GM18517 (cell line): ENCODE results near the gene SYT14.
"Not testable (repeated sequence)": the region's sequence is repeated elsewhere in the genome, so short reads cannot be mapped to it uniquely, and the experiment has no call there.

ENCODE experiments used
- ATAC-seq: cut with Tn5 transposase; IDR thresholded peaks from one replicate; pipeline ENCODE4 v1.9.1; 2021; ENCODE audit warnings: mild to moderate bottlenecking, moderate library complexity; ENCODE audit not compliant: unreplicated experiment

The SYT14 gene

DNA sequence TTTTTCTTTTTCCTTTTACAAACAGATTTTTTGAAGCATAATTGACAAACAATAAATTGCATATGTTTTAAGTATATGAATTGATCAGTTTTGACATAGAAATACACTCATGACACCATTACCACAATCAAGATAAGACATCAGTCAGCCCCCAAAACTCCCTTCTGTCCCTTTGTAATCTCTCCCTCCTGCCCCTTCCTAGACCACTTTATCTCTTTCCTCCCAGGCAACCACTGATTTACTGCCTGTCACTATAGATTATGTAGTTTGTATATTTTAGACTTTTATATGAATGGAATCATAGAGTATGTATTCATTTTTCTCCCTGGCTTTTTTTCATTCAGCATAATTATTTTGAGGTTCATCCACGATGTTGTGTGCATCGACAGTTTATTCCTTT lies 6.9 kb upstream of the SYT14 start:
- ATAC-seq: no peak

DNA sequence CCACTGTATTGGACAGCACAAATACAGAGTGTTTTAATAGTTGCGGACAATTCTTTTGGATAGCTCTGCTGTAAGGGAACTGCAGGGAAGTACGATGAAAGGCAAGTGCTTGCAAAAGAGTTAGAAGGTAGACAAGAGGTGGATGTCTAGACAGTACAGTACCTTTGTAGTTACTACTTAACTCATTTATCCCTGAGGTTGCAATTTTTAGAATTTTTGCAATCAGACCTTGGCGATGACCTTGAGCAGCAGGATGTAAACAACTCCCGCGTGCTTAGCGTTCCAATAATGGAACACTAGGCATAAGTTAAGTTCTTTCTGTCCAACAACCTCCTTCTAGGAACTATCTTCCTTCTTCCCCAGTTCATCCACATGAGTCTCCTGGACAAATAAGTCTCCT lies 1.9 kb upstream of the SYT14 start:
- ATAC-seq: no peak

DNA sequence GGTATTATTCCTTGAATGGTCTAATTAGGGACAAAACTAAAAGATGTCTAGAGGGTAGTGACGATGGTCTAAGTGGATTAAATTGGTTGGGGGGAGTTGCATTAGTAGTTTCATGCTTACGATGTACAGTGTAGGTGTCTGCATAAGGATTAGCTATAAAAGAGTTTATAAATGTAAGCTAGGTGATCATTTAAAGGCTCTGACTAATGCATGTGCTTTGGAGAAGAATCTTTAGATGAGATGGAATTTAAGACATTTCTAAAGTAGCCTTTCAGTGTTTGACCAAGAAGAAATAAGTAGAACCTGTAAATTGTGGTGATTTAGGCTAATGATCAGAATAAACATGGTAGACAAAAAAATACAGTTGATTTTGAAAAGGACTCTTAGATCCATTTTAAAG lies 7.4 kb downstream of the SYT14 start:
- ATAC-seq: no peak

DNA sequence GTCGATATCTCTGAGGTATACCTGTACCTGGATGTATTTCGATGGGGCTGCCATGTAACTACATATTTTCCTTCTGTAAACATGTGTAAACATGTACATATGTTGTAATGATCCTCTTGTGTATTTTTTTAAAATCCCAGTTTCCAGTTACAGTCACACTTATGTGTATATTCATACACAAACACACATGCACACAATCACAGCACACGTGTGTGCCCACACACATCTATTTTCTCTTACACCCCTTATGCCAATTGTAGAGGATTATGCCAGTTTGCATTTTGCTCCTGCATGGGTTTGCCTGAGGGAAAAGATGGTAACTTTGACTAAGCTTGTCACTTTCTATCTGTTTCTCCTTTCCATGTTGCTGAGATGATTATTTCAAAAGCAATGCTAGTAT lies 10.1 kb downstream of the SYT14 start:
- no peak for ATAC-seq

DNA sequence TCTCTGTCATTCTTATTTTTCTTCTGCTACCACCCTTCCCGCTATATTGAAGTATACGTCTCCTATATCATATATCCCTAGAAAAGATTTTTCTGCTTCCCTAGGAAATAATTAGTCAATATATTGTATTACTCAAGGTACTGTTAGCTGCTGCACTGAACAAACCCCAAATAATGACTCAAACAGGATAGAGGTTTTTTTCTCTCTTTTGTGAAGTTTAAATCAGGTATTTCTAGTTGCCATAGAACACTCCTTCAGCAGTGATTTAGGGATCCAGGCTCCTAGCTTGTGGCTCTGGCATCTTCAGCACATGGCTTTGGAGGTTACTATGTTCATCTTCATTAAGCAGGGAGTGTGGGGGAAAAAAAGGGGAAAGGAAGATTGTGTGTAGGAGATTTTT lies 18.1 kb downstream of the SYT14 start:
- no peak for ATAC-seq

DNA sequence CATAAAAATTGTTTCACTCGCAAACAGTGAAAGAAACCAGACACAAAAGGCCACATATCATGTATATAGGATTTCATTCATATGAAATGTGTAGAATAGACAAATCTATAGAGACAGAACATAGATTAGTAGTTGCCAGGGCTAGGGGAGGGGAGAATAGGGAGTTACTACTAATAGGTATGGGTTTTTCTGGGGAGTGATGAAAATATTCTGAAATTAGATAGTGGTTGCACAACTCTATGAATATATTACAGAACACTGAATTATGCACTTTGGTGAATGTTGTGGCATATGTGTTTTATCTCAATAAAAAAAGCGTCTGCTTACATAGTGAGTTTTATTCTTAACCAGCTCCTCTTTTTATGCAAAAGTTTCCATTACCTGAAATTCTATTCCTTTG lies 21.6 kb downstream of the SYT14 start:
- ATAC-seq: no peak

DNA sequence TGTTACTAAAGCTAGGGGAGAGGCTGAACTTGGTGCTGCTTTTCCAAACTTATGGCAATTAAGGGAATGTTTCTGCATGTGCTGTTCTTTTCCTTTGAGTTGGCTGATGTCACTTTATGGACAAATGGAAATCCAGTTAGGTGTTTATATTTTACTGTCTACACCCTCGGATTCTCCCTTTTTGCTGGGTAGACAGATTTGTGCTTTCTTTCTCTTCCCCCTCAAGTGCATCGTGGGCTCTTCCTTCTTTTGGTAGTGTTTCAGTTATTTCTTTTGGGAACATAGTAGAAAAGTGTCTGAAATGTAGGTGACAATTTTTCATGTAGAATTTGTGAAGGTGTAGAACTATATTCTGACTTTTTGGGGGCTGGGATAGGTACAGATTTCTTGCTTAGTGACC lies 22.9 kb downstream of the SYT14 start:
- ATAC-seq: no peak

DNA sequence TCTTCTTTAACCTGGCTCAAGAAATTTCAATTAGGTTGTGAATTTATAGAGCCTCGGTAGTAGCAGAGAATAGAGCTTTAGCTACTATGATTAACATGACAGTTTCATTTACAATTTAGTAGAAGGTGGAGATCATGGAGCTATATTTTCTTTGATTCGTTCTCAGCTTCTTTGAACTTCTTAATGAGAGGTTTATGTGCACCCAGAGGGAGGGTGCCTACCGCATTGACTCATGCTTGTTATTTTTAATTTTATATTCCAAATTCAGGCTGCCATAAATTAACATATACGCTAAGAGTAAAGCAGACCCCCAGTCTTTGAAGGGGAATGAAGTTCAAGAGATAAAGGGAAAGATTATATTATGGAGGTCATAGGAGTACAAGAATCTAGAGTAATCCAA lies 24.4 kb downstream of the SYT14 start:
- ATAC-seq: no peak

DNA sequence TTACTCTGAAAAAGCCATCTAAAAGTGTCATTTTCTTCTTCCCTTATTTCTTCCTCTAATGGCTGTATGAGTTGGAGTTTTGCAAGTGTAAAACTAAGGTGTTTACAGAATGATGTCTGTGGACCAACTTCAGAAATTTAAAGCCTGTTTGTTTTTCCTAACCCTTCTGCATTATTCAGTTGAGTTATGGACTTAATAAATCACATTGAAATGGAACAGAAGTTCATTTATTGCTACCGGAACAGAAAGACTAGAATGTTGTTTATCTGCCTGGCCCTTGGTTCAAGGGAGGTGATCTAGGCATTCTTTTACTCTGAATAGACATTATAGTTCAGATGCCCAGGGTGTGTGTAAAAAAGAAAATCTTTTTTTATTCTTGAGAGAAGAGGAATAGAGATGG lies 24.8 kb downstream of the SYT14 start:
- ATAC-seq: no peak

DNA sequence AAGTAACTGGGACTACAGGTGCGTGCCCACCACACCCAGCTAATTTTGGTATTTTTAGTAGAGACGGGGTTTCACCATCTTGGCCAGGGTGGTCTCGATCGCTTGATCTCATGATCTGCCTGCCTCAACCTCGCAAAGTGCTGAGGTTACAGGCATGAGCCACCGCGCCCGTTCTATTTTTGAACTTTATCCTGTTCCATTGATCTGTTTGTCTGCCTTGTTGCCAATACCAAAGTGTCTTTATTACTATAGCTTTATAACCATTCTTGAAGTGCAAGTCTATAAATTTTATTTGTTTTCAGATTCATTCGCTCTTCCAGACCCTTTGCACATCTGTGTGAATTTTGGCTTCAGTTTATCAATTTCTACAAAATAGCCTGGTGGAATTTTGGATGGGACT lies 28.0 kb downstream of the SYT14 start:
- no peak for ATAC-seq

DNA sequence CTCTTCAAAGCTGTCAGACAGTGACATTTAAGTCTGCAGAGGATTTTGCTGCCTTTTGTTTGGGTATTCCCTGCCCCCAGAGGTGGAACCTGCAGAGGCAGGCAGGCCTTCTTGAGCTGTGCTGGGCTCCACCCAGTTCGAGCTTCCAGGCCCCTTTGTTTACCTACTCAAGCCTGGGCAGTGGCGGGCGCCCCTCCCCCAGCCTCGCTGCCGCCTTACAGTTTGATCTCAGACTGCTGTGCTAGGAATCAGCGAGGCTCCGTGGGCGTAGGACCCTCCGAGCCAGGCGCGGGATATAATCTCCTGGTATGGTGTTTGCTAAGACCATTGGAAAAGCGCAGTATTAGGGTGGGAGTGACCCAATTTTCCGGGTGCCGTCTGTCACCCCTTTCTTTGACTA lies 40.7 kb downstream of the SYT14 start:
- not testable (repeated sequence) for ATAC-seq

DNA sequence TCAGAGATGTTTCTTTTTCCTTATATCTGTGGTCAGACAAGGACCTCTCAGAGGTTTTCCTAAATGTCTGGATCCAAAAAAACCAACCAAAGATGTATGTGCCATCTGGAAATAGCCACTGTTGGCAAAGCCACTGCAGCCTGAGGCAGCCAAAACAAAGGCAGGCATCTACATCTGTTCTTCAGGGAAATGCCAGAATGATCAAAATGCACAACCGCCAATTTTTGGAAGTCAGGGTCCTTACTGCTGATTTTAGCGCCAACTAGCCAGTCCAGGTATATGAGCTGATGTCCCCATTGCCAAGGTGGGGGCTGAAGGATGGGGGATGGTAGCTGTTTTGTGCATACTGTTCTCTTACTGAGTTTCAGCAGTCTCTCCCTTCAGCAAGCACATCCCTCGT lies 45.9 kb downstream of the SYT14 start:
- ATAC-seq: no peak

DNA sequence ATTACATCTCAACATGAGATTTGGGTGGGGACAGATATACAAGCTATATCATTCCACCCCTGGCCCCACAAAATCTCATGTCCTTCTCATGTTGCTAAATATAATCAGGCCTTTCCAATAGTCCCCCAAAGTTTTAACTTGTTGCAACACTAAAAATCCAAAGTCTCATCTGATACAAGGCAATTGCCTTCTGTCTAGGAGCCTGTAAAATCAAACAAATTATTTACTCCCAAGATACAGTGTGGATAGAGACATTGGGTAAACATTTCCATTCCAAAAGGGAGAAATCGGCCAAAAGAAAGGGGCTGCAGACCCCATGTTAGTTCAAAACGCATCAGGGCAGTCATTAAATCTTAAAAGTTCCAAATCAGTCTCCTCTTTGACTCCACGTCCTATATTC lies 47.0 kb downstream of the SYT14 start:
- no peak for ATAC-seq

DNA sequence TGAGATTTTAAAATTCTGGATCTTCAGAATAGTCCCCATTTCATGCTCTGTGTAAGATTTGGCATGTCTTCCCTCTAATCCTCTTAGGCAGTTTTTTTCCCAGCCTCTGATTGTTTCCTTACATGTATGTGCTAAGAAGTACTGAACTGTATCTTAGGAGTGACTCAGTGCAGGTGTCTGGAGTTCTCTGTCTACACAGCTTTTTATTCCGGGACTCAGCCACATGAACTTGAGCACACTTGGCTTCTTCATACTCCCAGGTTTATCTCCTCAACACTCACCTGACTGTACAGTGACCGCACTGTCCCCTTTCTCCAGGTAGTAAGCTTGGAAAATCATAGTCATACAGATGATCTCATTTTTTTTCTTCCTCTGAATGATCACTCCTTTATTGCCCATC lies 50.7 kb downstream of the SYT14 start:
- ATAC-seq: no peak

DNA sequence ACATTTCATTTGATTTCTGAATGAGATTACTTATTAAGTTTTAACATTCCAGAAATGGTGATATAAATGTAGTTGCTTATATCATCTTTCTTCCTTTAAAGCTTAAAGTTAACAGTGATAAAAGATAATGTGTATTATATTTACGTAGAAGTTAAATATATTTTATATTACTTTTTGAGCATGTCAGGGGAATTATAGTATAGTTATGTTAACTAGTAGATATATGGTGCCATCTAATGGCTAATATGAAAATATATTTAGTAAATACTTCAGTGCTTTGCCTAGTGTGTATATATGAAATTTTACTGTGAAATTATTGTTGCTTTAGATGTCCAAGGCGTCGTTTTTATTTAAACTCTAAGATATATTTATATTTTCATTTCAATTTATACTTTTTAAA lies 51.5 kb downstream of the SYT14 start:
- ATAC-seq: no peak

DNA sequence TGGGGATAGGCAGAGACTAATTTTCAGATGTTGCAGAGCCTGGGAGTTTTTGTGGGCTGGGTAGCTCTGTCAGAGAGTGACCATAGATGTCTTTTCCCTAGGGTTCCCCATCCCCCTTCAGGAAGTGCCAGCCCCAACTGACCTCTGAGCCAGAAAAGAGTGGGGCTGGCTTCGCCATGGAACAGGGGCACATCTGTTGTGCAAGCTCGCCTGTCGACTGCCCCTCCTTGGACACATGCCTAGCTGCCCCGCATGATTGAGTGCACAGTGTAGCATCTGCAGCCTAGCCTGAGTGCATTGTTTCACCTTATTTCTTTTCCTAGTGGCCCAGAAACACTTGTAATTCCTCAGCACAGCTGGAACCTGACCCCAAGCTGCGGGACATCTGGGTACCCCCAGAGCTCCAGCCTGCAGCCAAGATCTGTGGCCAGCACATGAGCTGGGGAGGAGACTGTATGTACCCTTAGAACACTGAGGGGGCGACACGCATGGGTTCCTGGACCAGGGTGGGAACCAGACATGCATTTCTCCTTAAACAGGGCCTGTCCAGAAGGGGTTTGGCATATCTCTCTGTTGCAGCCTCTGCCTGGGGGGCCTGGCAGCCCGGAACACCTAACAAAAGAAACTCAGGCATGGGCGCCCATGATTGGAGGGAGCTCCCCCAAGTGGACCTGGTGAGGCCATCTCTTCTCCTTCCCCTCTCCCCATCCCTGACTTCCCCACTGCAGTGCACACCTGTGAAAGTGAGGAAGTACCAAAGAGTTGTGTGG lies 55.2 kb downstream of the SYT14 start:
- no peak for ATAC-seq

DNA sequence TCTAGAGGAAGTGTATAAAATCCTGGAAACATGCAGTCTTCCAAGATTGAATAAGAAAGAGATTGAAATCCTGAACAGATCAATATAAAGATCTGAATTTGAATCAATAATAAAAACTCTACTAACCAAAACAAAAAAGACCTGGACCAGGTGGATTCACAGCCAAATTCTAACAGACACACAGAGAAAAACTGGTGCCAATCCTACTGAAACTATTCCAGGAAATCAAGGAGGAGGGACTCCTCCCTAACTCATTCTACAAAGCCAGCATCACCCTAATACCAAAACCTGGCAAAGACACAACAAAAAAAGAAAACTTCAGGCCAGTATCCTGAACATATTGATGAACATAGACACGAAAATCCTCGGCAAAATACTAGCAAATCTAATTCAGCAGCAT lies 58.3 kb downstream of the SYT14 start:
- ATAC-seq: no peak

DNA sequence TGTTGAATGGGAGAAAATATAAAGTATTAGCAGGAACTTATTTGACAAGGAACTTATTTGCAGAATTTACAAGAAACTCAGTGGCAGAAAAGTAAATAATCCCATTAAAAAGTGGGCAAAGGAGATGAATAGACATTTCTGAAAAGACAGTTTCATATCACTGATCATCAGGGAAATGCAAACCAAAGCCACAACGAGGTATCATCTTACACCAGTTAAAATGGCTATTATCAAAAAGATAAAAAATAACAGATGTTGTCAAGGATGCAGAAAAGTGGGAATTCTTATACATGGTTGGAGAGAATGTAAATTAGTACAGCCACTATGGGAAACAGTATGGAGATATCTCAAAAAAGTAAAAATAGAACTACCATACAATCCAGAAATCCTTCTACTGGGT lies 61.0 kb downstream of the SYT14 start:
- no peak for ATAC-seq

DNA sequence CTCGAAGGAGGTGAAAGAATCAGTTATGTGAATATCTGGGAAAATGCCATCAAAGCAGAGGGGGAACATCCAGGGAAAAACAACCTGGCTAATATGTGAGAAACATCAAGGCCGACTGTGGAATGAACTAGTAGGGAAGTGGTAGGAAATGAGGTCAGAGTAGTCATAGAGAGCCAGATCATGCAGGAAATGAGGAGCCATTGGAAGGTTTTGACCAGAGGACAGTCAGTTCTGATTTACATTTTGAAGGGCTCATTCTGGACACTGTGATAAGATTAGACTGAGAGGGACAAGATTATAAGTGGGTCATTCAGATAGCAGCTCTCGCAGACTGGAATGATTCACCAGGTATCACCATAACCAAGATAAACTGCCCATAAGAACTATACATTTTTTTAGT lies 63.7 kb downstream of the SYT14 start:
- ATAC-seq: no peak

DNA sequence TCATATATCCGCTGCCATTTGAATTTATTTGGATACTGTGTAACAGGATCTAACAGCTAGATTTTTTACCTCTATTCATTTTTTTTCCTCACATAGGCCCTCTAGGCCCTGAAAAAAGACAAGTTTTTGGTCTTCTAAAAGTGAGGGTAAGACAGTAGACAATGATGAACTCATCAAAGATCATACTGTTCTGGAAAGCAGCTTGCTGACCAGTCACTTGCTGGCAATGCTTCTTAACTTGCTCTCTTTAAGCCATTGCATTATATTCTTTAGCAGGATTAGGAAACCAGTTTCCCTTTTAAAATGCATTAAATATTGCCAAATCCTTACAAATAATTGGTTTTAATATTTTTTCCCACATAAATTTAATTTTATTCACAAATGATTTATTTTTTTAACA lies 65.5 kb downstream of the SYT14 start:
- ATAC-seq: no peak

DNA sequence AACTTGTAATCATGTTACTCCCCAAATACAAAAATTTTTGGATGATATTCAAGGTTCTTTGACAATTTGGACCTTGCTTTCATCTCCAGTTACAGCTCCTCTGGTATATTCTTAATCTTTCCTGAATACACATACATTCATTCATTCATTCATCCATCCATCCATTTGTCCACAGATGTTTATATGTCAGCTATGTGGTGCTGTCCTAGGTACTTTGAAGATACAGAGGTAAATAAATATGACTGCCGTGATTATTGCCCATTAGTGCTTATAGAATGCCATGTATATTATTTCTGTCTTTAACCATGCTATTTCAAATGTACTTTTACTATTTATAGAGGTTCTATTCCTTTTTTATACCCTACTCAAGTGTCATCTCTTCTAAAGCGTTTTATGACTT lies 72.1 kb downstream of the SYT14 start:
- no peak for ATAC-seq

DNA sequence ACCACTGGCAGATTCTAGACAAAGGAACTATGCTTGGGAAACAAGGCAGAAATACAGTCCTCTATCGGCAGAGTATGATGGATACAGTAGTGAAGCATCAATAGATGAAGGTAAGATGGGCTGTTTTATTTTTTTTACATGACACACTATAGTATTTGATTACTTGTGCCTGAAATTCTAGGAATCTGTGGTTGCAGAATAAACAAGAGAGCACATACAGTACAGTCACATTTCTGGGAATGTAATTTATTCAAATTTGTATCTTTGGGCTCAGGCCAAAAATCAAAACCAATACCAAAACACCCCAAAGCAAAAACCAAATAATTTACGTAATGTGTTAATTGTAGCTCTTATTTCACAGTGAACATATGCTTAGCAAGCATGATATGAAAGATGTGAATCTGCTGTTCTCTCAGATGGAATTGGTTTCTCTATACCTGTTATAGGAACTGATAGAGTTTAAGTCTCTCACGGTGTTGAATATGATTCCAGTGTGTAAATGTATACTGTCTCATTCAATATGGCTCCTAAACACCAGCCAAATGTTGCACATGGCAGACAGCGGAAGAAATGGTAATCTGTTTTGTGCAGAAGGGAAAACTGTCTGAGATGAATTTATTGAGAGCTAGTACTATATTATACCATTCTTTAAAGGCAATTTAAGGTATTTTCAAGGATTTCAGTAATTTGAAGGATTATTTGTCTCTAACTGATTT lies 83.3 kb downstream of the SYT14 start:
- ATAC-seq: no peak

DNA sequence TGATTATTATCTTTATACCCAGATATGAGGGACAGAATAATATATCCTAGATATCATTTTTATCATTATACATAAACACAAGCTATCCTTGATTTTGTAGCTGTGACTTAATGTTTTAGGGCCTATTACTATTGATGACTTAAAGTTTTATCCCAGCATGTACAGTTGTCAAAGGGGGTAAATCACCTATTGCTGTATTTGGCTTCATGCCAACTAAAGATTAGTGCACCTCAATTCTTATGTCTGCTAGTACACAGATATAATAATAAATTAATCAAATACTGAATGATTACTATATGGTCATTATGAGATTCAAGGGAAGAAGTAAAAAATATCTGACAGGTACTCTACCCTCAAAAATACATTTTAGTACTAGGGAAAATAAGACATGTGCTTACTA lies 84.0 kb downstream of the SYT14 start:
- ATAC-seq: no peak
